Fibroblast of the aortic adventitia (primary cell): ENCODE data around the gene COL15A1. TPM values are rescaled to one million over a fixed set of nuclear protein-coding genes. Genes with fewer than 3 reads are reported as not detected.

Experiments
- DNase-seq: peaks from one replicate; pipeline ENCODE4 v3.0.0-alpha.2; 2010; ENCODE audit warnings: low read depth
- H3K4me3 ChIP-seq: 2 replicates; pipeline ENCODE4 v1.5.1; 2011; ENCODE audit warnings: low read depth, mild to moderate bottlenecking, control low read depth, low read length, moderate library complexity
- total RNA-seq: library from RNA; depleted of rRNA; stranded (reverse); fragments of >200 nt; gene quantifications from 2 replicates; pipeline ENCODE4 v1.2.3, GENCODE V29; 2012; ENCODE audit warnings: low replicate concordance
- TF ChIP-seq, protein P1 (sequence below): IDR thresholded peaks from 2 replicates; pipeline ENCODE4 v1.5.1; 2011; ENCODE audit warnings: mild to moderate bottlenecking, low read length, control low read depth, inconsistent platforms; ENCODE audit not compliant: insufficient read depth

Gene COL15A1
- total RNA-seq, 1 donor, result 25.3 TPM

DNA sequence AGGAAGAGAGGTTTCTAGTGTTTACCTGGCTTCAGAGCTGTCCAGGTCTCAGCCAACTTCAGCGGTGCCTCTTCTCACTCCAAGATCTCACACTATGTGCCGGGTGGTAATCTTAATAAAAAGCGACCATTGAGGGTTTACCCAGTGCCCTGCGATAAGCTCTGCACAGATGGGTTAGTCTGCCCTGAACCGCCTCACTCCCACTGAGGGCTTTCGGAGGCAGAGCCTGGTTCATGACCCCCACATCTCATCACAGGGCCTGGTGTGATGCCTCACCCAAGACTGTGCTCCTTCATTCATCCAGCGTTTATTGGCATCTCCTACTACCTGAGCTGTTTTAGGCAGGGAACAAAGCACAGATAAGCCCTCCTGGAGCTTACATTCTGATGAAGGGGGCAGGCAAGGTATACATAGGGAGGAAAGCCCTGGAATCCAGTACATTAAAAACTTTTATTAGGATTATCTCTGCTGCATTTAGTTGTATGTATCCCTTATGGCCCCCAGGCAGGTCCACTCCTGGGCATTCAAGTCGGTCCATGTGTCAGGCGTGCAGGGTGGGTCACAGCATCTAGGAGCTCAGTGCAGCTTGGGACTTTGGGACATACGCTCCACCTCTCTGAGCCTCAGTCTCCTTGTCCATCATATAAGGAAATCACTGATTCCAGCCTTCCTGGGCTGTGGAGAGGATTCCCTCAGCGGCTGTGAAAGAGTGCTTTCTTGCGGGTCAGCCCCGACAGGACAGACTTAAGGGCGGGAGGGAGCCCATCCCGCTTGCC, 613 bp upstream of the COL15A1 start:
- no peak for DNase-seq
- peak overlapping the region; percentile 52 for H3K4me3 ChIP-seq
- TF ChIP-seq, protein P1, sequence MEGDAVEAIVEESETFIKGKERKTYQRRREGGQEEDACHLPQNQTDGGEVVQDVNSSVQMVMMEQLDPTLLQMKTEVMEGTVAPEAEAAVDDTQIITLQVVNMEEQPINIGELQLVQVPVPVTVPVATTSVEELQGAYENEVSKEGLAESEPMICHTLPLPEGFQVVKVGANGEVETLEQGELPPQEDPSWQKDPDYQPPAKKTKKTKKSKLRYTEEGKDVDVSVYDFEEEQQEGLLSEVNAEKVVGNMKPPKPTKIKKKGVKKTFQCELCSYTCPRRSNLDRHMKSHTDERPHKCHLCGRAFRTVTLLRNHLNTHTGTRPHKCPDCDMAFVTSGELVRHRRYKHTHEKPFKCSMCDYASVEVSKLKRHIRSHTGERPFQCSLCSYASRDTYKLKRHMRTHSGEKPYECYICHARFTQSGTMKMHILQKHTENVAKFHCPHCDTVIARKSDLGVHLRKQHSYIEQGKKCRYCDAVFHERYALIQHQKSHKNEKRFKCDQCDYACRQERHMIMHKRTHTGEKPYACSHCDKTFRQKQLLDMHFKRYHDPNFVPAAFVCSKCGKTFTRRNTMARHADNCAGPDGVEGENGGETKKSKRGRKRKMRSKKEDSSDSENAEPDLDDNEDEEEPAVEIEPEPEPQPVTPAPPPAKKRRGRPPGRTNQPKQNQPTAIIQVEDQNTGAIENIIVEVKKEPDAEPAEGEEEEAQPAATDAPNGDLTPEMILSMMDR, result no peak

DNA sequence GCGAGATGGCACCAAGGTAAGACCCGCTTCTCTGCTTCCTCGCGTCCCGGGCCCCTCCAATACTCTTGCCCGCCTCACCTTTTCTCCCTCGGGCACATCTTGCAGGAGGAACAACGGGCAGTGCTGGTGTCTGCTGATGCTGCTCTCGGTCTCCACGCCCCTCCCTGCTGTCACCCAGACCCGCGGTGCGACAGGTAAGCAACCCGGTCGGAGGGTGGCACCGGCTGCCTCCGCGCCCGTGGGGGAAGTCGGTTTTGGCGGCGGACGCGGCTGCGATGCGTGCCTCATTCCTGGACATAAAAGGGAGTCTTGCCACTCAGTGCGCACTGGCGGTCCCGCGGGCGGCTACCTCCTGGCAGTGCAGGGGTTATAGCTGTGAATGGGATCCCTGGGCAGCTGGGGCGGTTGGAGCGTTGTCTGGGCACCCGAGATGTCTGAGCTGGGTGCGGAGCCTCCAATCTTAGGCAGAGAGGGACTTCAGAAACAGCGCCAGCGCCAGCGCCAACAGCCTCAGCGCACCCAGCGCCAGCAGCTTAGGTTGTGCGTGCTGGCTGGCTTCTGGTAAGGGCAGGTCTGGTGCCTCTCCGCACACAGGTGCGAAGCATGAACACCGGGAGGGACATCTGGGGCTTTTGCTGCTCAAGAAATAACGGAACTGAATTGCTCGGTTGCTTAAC, 488 bp downstream of the COL15A1 start:
- H3K4me3 ChIP-seq, result peak overlapping the region; percentile 52
- no peak for DNase-seq

DNA sequence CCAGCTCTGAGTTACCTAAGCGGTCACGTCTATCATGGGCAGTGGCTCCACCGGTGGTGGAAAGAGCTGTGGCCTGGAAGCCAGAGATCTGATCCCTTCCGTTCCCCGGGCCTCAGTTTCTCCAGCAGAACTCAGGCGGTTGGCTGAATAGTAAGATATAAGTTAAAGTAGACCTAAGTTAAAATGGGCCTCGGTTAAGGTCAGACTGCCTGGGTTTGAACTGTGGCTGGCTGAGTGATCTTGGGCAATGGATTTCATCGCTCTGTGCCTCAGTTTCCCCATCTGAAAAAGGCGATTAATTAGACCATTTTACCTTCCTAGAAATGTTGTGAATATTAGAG, 997 bp downstream of the COL15A1 start:
- H3K4me3 ChIP-seq, result no peak overlapping the region
- no peak for DNase-seq
- TF ChIP-seq, protein P1, result no peak

More for the DNA sequence above, 488 bp downstream of the COL15A1 start:
- TF ChIP-seq, protein P1, result no peak

DNA sequence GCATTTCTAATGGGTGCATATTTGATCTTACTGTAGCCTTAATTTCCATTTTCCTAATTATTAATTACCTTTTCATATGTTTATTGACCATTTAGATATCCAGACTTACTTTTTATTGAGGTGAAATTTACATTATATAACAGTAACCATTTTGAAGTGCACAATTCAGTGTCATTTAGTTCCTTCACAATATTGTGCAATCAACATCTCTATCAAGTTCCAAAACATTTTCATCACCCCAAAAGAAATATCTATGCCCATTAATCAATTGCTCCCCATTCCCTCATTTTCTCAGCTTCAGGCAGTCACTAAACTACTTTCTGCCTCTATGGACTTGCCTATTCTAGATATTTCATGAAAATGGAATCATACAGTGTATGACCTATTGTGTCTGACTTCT, 5.9 kb downstream of the COL15A1 start:
- no peak for DNase-seq
- H3K4me3 ChIP-seq, result no peak overlapping the region
- TF ChIP-seq, protein P1, result no peak

DNA sequence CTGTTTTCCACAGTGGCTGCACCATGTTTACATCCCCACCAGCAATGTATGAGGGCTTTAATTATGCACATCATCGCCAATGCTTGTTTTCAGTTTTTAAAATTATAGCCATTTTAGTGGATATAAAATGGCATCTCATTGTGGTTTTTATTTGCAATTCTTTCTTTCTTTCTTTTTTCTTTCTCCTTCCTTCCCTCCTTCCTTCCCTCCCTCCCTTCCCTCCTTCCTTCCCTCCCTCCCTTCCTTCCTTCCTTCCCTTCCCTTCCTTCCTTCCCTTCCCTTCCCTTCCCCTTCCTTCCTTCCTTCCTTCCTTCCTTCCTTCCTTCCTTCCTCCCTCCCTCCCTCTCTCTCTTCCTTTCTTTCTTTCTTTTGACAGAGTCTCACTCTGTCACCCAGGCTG, 6.6 kb downstream of the COL15A1 start:
- no peak for DNase-seq
- TF ChIP-seq, protein P1, result no peak
- H3K4me3 ChIP-seq, result no peak overlapping the region

DNA sequence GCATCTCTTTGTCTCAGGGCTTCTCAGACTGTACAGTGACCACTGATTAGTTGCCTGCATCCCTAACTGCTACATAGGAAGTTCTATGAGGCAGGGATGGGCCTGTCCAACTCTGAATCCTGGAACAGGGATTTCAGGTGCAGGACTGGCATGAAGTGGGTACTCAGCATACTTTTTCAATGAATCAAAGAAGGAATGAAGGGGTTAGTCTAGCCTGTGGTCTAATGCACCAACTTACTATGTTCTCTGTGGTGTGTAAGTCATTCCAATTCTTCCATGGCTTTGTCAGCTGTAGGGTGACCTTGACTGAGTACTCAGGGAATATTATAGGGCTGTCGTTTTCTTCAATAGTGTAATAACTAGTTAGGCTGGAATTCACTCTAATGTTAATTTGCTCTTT, 8.3 kb downstream of the COL15A1 start:
- H3K4me3 ChIP-seq, result no peak overlapping the region
- no peak for DNase-seq
- TF ChIP-seq, protein P1, result no peak
